DND-41 (cell line): ENCODE results near the gene MAST4.

Experiments used
- ATAC-seq: fragments of 200-7000 bp; cut with Tn5 transposase; 3 replicates; pipeline ENCODE4 v1.9.1; 2021; ENCODE audit warnings: low read depth; ENCODE audit not compliant: insufficient read depth
- DNase-seq: peaks from one replicate; pipeline ENCODE4 v3.0.0-alpha.2; 2020
- H2AFZ ChIP-seq: 2 replicates; pipeline ENCODE4 v1.6.0; 2012; ENCODE audit warnings: low read depth, low read length
- H3K27ac ChIP-seq: 2 replicates; pipeline ENCODE4 v1.5.1; 2012; ENCODE audit warnings: low read length, inconsistent platforms
- H3K27me3 ChIP-seq: fragments of 200-600 bp; sonication (generic); 2 replicates; pipeline ENCODE4 v1.6.0; 2012; ENCODE audit warnings: low read length, mild to moderate bottlenecking, inconsistent platforms; ENCODE audit not compliant: insufficient read depth, poor library complexity
- H3K36me3 ChIP-seq: 2 replicates; pipeline ENCODE4 v1.5.1; 2012; ENCODE audit warnings: low read length, inconsistent platforms; ENCODE audit not compliant: insufficient read depth
- H3K4me1 ChIP-seq: 2 replicates; pipeline ENCODE4 v1.5.1; 2012; ENCODE audit warnings: mild to moderate bottlenecking, low read length; ENCODE audit not compliant: insufficient read depth
- H3K4me2 ChIP-seq: 2 replicates; pipeline ENCODE4 v1.6.0; 2012; ENCODE audit warnings: mild to moderate bottlenecking, moderate library complexity, low read length, inconsistent platforms; ENCODE audit not compliant: insufficient read depth
- H3K4me3 ChIP-seq, 2 experiments: fragments of 200-600 bp in 1 of 2; shearing (Covaris generic) in 1 of 2; 2 replicates each; pipeline ENCODE4 v1.5.1; 2012 to 2016; ENCODE audit warnings: inconsistent platforms in 2 of 2, low read length in 2 of 2, mild to moderate bottlenecking in 2 of 2, low read depth in 1 of 2, moderate library complexity in 1 of 2
- H3K79me2 ChIP-seq: 2 replicates; pipeline ENCODE4 v1.6.0; 2012; ENCODE audit warnings: low read length, inconsistent platforms; ENCODE audit not compliant: insufficient read depth
- H3K9ac ChIP-seq: 2 replicates; pipeline ENCODE4 v1.6.0; 2012; ENCODE audit warnings: low read depth, mild to moderate bottlenecking, inconsistent platforms, low read length, moderate library complexity
- H3K9me3 ChIP-seq: 2 replicates; pipeline ENCODE4 v1.5.1; 2012; ENCODE audit warnings: low read length, moderate library complexity, mild to moderate bottlenecking, inconsistent platforms; ENCODE audit not compliant: insufficient read depth, severe bottlenecking
- H4K20me1 ChIP-seq: 2 replicates; pipeline ENCODE4 v1.6.0; 2012; ENCODE audit warnings: low read length; ENCODE audit not compliant: insufficient read depth
- CTCF ChIP-seq: IDR thresholded peaks from 2 replicates; pipeline ENCODE4 v1.5.1; 2012; ENCODE audit warnings: borderline replicate concordance, low read length, moderate library complexity, mild to moderate bottlenecking; ENCODE audit not compliant: poor library complexity, severe bottlenecking; ENCODE audit errors: extremely low read depth
- EZH2 ChIP-seq: IDR thresholded peaks from 3 replicates; pipeline ENCODE4 v1.6.1; 2012; ENCODE audit warnings: borderline replicate concordance, low read depth, mild to moderate bottlenecking, moderate library complexity, low read length, inconsistent platforms; ENCODE audit not compliant: severe bottlenecking

The MAST4 gene

GRCh38 chr5:67163863-67164595 lies 567.8 kb downstream of the MAST4 start:
- TF ChIP-seq EZH2 (no peak), CTCF (peak; percentile 2)
- no peak for ATAC-seq
- H2AFZ ChIP-seq: peak overlapping the region; percentile 4; the same call in 1 of the 2 replicates
- H3K9me3 ChIP-seq: no peaks in the 10 kb centered on the region
- peak overlapping the region; percentile 95 for H3K27ac ChIP-seq
- peak overlapping the region; percentile 90 for H3K4me2 ChIP-seq
- peak overlapping the region; percentile 71 to 87 for H3K4me3 ChIP-seq
- peaks cover 40% of the 10 kb centered on the region for H3K36me3 ChIP-seq
- H4K20me1 ChIP-seq: peaks cover 32% of the 10 kb centered on the region
- H3K9ac ChIP-seq: peak overlapping the region; percentile 95
- H3K79me2 ChIP-seq: peaks cover 55% of the 10 kb centered on the region
- peaks cover 71% of the 10 kb centered on the region for H3K4me1 ChIP-seq
- no peaks in the 10 kb centered on the region for H3K27me3 ChIP-seq
- peak; percentile 62 for DNase-seq

GRCh38 chr5:67164856-67165525 lies 568.8 kb downstream of the MAST4 start:
- TF ChIP-seq EZH2: no peak
- Histone ChIP-seq H3K79me2 (peaks cover 55% of the 10 kb centered on the region), H4K20me1 (peaks cover 32% of the 10 kb centered on the region), H3K4me3 (peak overlapping the region; percentile 71 to 87), H3K27me3 (no peaks in the 10 kb centered on the region), H3K36me3 (peaks cover 40% of the 10 kb centered on the region), H3K9me3 (no peaks in the 10 kb centered on the region), H3K9ac (peak overlapping the region; percentile 95), H3K4me1 (peaks cover 68% of the 10 kb centered on the region), H2AFZ (no peak overlapping the region), H3K4me2 (peak overlapping the region; percentile 90), H3K27ac (peak overlapping the region; percentile 95)
- DNase-seq (peak; percentile 44), ATAC-seq (no peak)

GRCh38 chr5:67165526-67166459 lies 569.6 kb downstream of the MAST4 start:
- peak overlapping the region; percentile 90 for H3K4me2 ChIP-seq
- peaks cover 60% of the 10 kb centered on the region for H3K4me1 ChIP-seq
- peak; percentile 83 for ATAC-seq
- H3K4me3 ChIP-seq: peak overlapping the region; percentile 71 to 87
- H3K9me3 ChIP-seq: no peaks in the 10 kb centered on the region
- peak; percentile 98 for DNase-seq
- peak; percentile 93 for TF ChIP-seq CTCF
- TF ChIP-seq EZH2: no peak
- H3K27me3 ChIP-seq: no peaks in the 10 kb centered on the region
- H4K20me1 ChIP-seq: peaks cover 32% of the 10 kb centered on the region
- H3K36me3 ChIP-seq: peaks cover 40% of the 10 kb centered on the region
- H3K9ac ChIP-seq: peak overlapping the region; percentile 95
- H3K27ac ChIP-seq: peak overlapping the region; percentile 95
- peak overlapping the region; percentile 68 for H2AFZ ChIP-seq
- peaks cover 55% of the 10 kb centered on the region for H3K79me2 ChIP-seq
